Naive thymus-derived CD8-positive, alpha-beta T cell (primary cell): ENCODE data around the gene LYVE1. TPM values are rescaled to one million over a fixed set of nuclear protein-coding genes. Genes with fewer than 3 reads are reported as not detected.

Experiments
- ATAC-seq, 2 donors: fragments of 150-1000 bp; cut with Tn5 transposase in 1 of 2; sonication (Bioruptor Pico), chemical (Tn5 transposase) in 1 of 2; 1 replicate in 1 of 2; 2 replicates in 1 of 2; pipeline ENCODE4 v1.10.0; 2021; ENCODE audit warnings: mild to moderate bottlenecking in 2 of 2, moderate library complexity in 2 of 2
- POLR2A ChIA-PET: fragments of 350-600 bp; sonication (Branson Sonifier 250); formaldehyde crosslinking; loops from one replicate; lab custom pipeline; 2021; ENCODE audit warnings: antibody characterized with exemption; lab: Charles Lee
- DNase-seq, 10 donors: peaks; one replicate each; pipeline versions ENCODE4 v3.0.0 to v3.0.0-alpha.2; 2020 to 2022
- H3K27ac Mint-ChIP-seq, 10 donors: one replicate each; pipeline ENCODE4 v1.8.0; 2020 to 2022; ENCODE audit warnings: mild to moderate bottlenecking in 10 of 10, mixed read lengths in 10 of 10, moderate library complexity in 4 of 10, inconsistent platforms in 1 of 10
- H3K27me3 Mint-ChIP-seq, 5 donors: one replicate each; pipeline ENCODE4 v1.8.0; 2021 to 2022; ENCODE audit warnings: mixed read lengths in 5 of 5
- H3K36me3 Mint-ChIP-seq, 3 donors: one replicate each; pipeline ENCODE4 v1.8.0; 2020 to 2022; ENCODE audit warnings: mixed read lengths in 3 of 3, mild to moderate bottlenecking in 2 of 3, inconsistent platforms in 1 of 3
- H3K4me1 Mint-ChIP-seq, 4 donors: one replicate each; pipeline ENCODE4 v1.8.0; 2021 to 2022; ENCODE audit warnings: mixed read lengths in 4 of 4
- H3K4me3 Mint-ChIP-seq, 10 donors: one replicate each; pipeline ENCODE4 v1.8.0; 2020 to 2022; ENCODE audit warnings: mild to moderate bottlenecking in 10 of 10, mixed read lengths in 10 of 10, moderate library complexity in 6 of 10, inconsistent platforms in 1 of 10
- H3K9me3 Mint-ChIP-seq, 9 donors: one replicate each; pipeline ENCODE4 v1.8.0; 2020 to 2022; ENCODE audit warnings: mixed read lengths in 9 of 9, mild to moderate bottlenecking in 3 of 9, inconsistent platforms in 1 of 9, moderate library complexity in 1 of 9
- polyA plus RNA-seq, 3 donors: library from polyadenylated mRNA; unstranded; fragments of 300-500 nt; fragmentation: Illumina TruSeq; gene quantifications; one replicate each; pipeline ENCODE4 v1.2.3, GENCODE V29; 2021
- total RNA-seq, 8 experiments: library from RNA in 2 of 8; stranded (reverse) in 2 of 8; gene quantifications; one replicate each; pipeline ENCODE4 v1.2.3 and lab custom pipeline; 2021 to 2026

The LYVE1 gene
- total and polyA plus RNA-seq, 5 experiments from 2014 or later: not detected

DNA sequence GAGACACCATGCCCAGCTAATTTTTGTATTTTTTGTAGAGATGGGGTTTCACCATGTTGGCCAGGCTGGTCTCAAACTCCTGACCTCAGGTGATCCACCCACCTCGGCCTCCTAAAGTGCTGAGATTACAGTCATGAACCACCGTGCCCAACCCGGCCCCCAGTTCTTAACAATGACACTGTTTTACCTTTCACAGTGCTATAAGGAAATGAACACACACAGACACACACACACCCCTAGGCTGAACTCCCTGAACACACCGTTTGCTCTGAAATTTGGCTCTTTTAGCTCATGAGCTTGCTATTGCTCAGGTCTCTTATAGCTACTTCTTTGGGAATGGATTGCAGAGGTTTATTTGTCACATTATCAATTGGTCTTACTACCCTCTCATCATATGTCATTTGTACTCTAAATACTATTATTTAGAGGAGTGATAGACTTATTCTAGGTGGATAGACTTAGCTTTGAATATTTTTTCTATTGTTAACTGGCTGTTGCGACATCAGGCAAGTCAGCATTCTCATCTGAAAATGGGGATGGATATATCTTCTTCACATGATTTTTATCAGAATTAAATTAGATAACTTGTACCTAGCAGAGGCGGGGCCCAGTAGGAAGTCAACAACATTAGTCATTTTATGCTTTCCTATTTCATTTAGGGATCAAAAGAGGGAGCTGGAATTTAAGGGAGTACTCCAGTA is 2.1 kb downstream of the LYVE1 start:
- Mint-ChIP-seq H3K4me3 (no peak overlapping the region), H3K36me3 (no peaks in the 10 kb centered on the region), H3K27ac (no peak overlapping the region), H3K9me3 (no peaks in the 10 kb centered on the region), H3K4me1 (peaks cover 0 to 8% (median under 1%) of the 10 kb centered on the region in 4 donors), H3K27me3 (peaks cover 0 to 3% (median 0%) of the 10 kb centered on the region in 5 donors)
- POLR2A ChIA-PET: no interaction called here
- ATAC-seq (no peak), DNase-seq (no peak)

DNA sequence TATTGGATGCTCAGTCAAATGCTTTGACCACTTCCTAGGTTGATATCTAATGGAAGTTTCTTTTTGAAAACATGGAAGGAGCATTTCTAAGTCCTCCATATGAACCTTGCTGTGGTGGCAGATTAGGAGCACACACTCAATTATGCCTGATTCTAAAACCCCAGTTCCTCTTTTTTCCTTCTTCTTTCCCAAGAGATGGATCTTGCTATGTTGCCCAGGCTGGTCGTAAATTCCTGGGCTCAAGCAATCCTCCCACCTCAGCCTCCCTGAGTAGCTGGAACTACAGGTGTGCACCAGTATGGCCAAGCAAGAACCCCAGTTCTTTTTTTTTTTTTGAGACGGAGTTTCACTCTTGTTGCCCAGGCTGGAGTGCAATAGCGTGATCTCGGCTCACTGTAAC is 3.0 kb downstream of the LYVE1 start:
- ATAC-seq (no peak), DNase-seq (no peak)
- H3K9me3 Mint-ChIP-seq: no peaks in the 10 kb centered on the region
- peaks cover 0 to 8% (median 0%) of the 10 kb centered on the region in 4 donors for H3K4me1 Mint-ChIP-seq
- H3K36me3 Mint-ChIP-seq: no peaks in the 10 kb centered on the region
- no peak overlapping the region for H3K27ac Mint-ChIP-seq
- POLR2A ChIA-PET: interaction anchor here (1.2 kb wide), 1 partner anchor 9 kb away, joined by 3 read pairs; no protein-coding TSS in a partner anchor
- no peak overlapping the region for H3K4me3 Mint-ChIP-seq
- no peaks in the 10 kb centered on the region for H3K27me3 Mint-ChIP-seq

DNA sequence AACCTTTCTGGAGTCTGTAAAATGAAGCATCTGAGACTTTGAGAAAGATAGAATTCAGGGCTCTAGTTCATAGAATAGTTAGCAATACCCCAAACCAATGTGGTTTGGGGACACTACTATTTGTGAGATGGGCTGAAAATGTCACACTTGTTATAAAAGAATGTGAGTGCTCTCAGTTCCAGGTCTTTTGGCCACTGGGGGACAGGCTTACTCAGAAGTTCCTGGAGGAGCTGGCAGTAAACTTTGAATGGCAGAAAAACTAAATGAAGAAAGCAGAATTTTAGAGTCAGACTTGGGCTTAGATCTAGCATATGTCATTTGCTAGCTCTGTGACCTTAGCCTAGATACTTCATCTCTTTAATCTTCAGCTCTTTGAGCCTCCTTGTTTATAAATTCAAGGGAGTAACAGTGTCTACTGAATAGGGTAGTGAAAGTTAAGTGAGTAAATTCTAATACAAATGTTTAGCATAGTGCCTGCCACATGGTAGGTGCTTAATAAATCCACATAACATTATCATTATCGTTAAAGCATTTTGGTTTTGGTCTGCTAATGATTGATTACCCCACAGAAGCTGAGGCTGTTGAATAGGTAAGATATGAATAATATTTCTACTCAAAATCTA is 3.7 kb downstream of the LYVE1 start:
- Mint-ChIP-seq H3K27me3 (no peaks in the 10 kb centered on the region), H3K36me3 (no peaks in the 10 kb centered on the region), H3K9me3 (no peaks in the 10 kb centered on the region), H3K27ac (no peak overlapping the region), H3K4me3 (no peak overlapping the region), H3K4me1 (peaks cover 0 to 8% (median 0%) of the 10 kb centered on the region in 4 donors)
- DNase-seq (no peak), ATAC-seq (no peak)
- POLR2A ChIA-PET: interaction anchor here (1.2 kb wide), 1 partner anchor 9 kb away, joined by 3 read pairs; no protein-coding TSS in a partner anchor

DNA sequence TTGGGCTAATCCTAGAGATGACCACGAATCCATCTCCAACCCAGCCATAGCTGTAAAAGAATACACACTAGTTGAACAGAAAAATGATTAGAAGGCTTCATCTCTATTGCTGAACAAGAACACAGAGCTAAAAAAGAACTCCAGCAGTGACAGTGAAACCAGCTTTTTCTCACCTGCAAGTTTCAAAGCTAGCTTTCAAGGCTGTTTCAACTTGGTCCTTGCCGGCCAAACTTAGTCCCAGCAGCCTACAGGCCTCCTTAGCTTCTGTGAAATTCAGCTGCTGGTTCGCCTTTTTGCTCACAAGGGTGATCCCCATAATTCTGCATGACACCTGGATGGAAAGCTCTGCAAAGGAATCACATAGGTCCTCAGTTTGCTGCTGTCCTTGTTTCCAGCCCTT is 4.4 kb downstream of the LYVE1 start:
- ATAC-seq: no peak
- Mint-ChIP-seq H3K27me3 (no peaks in the 10 kb centered on the region), H3K4me3 (no peak overlapping the region), H3K4me1 (peaks cover 0 to 6% (median 0%) of the 10 kb centered on the region in 4 donors), H3K9me3 (no peaks in the 10 kb centered on the region), H3K36me3 (no peaks in the 10 kb centered on the region), H3K27ac (no peak overlapping the region)
- POLR2A ChIA-PET: no interaction called here
- DNase-seq: no peak

DNA sequence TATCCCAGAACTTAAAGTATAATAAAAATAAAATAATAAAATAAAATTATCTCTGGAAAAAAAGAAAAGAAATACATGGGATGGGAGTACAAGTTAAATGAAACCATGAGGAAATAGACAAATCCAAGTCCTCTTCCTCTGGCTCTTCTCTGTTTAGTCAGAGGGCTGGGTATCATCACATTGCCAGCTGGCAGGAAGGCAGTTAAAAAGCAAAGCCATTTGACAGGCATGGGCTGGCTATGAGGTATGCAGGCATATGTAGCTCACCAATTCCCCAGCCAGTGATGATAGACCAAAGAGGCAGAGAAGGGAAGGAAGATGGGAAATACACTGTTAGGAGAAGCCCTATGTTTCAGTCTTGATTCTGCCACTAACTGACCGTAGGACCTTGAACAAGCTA is 6.5 kb downstream of the LYVE1 start:
- ATAC-seq (no peak), DNase-seq (no peak)
- Mint-ChIP-seq H3K27me3 (peaks cover 0 to 5% (median 0%) of the 10 kb centered on the region in 5 donors), H3K9me3 (no peaks in the 10 kb centered on the region), H3K36me3 (no peaks in the 10 kb centered on the region), H3K4me3 (no peak overlapping the region), H3K4me1 (peaks cover 0 to 6% (median 0%) of the 10 kb centered on the region in 4 donors), H3K27ac (no peak overlapping the region)
- POLR2A ChIA-PET: no interaction called here

DNA sequence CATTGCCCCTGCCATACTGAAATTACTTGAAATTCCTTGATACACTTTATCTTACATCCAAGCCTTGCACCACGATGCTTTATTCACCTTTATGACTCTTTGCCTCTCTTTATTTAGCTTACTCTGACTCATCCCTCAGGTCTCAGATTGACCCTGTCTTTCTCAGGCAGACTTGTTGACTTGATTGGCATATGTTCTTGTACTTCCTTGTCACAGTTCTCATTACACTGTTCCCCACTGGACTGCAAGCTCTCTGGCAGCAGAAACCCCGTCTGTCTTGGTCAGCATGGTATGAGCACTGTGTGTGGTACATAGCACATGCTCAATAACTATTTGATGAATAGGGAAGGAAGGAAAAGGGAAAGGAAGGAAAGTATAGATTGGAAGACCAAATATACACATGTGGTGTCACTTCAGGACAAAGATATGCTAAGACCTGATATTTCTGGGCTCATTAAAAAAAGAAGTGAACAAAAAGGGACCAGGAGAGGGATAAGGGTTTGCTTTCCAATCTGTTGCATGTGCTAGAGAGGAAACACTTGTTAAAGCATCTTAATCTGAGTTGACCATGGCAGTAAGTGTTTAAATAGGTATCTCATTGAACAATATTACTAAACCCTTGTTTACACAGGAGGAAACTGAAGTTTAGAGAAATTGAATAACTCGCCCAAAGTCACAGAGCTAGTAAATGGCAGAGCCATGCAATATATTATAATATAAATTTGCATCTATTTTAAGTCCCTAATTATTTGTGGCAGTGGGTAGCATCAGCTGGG is 7.2 kb downstream of the LYVE1 start:
- POLR2A ChIA-PET: no interaction called here
- Mint-ChIP-seq H3K4me1 (peaks cover 0 to 7% (median 0%) of the 10 kb centered on the region in 4 donors), H3K9me3 (no peaks in the 10 kb centered on the region), H3K27ac (no peak overlapping the region), H3K36me3 (no peaks in the 10 kb centered on the region), H3K4me3 (no peak overlapping the region), H3K27me3 (peaks cover 0 to 9% (median 2%) of the 10 kb centered on the region in 5 donors)
- no peak for DNase-seq
- no peak for ATAC-seq

DNA sequence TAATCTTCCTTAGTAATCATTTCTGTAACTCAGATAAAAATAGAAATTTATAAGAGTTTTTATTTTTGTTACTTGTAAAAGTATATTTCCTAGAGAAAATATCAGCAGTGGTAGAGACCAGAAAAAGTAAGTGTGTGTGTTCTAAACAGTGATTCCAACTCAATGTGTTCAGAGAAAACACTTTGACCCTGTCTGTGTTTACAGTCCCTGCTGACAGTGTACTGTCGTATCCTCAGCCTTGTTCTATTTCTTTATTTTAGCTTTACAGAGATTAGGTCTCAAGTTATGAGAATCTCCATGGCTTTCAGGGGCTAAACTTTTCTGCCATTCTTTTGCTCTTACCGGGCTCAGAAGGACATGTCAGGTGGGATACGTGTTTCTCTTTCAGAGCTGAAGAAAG is 10.2 kb downstream of the LYVE1 start:
- H3K4me3 Mint-ChIP-seq: no peak overlapping the region
- ATAC-seq (no peak), DNase-seq (no peak)
- H3K36me3 Mint-ChIP-seq: no peaks in the 10 kb centered on the region
- POLR2A ChIA-PET: no interaction called here
- no peaks in the 10 kb centered on the region for H3K9me3 Mint-ChIP-seq
- H3K27me3 Mint-ChIP-seq: peaks cover 0 to 9% (median 4%) of the 10 kb centered on the region in 5 donors
- no peak overlapping the region for H3K27ac Mint-ChIP-seq
- H3K4me1 Mint-ChIP-seq: peaks cover 0 to 1% (median 0%) of the 10 kb centered on the region in 4 donors

DNA sequence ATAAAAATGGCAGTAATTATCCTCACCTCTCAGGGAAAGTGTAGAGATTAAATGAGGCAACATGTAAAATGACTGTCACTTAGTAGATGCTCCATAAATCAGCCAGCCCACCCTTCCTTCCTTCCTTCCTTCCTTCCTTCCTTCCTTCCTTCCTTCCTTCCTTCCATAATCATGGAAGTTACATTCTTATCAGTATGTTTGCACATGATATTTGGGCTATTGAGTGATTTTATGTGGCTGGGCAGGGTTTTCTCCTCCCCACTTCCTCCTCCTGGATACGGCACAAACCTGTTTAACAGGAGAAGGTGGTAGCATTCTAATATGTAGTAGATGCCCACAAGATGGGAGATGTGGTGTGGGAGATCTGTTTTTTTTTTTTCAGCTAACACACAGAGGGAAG is 11.9 kb downstream of the LYVE1 start:
- H3K27ac Mint-ChIP-seq: no peak overlapping the region
- peaks cover 0 to 9% (median 7%) of the 10 kb centered on the region in 9 donors for H3K9me3 Mint-ChIP-seq

DNA sequence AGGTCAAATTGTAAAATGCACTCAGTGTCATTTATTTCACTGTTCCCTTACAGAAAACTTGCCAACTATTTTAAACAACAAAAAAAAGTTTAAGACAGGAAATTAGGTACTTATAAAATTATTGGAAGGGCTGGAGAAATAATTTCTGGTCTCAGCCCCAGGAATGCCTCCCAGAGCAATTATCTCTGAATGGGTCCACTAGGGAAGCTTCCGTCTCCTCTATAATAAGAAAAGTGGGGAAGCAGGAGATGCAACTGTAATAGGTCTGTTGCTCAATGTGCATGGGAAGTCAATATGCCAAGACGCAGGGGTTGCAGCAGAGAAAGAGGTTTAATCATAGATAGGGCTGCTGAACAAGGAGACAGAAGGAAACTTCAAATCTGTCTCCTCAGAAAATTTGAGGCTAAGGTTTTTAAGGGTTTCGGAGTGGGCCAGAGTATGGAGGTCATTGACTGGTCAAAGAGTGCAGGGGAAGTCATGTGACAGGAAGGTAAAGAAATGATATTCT is 16.6 kb downstream of the LYVE1 start:
- H3K4me3 Mint-ChIP-seq: no peak overlapping the region
- POLR2A ChIA-PET: no interaction called here
- peaks cover 0 to 17% (median 9%) of the 10 kb centered on the region in 5 donors for H3K27me3 Mint-ChIP-seq
- ATAC-seq (no peak), DNase-seq (no peak)
- no peak overlapping the region for H3K27ac Mint-ChIP-seq
- peaks cover 0 to 17% (median 10%) of the 10 kb centered on the region in 9 donors for H3K9me3 Mint-ChIP-seq
- H3K4me1 Mint-ChIP-seq: peaks cover 0 to 1% (median 0%) of the 10 kb centered on the region in 4 donors
- H3K36me3 Mint-ChIP-seq: peaks cover 0 to 13% (median 2%) of the 10 kb centered on the region in 3 donors

More for the DNA sequence above, 11.9 kb downstream of the LYVE1 start:
- POLR2A ChIA-PET: interaction anchor here (0.7 kb wide), 1 partner anchor 9 kb away, joined by 3 read pairs; no protein-coding TSS in a partner anchor
- ATAC-seq: no peak
- Mint-ChIP-seq H3K4me3 (no peak overlapping the region), H3K36me3 (peaks cover 0 to 5% (median 2%) of the 10 kb centered on the region in 3 donors), H3K4me1 (peaks cover 0 to 1% (median 0%) of the 10 kb centered on the region in 4 donors), H3K27me3 (peaks cover 0 to 13% (median 9%) of the 10 kb centered on the region in 5 donors)
- DNase-seq: no peak

DNA sequence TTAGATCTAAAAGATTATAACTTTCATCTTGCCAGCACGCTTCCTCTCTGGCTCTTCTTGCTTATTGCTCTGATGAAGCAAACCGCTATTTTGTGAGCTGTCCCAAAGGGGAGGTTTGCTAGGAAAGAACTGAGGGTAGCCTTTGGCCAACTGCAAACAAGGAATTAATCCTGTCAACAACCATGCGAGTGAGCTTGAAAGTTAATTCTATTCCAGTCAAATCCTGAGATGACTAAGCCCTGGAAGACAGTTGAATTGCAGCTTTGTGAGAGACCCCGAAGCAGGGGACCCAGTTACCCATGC is 17.2 kb downstream of the LYVE1 start:
- ATAC-seq (no peak), DNase-seq (no peak)
- Mint-ChIP-seq H3K27me3 (peaks cover 0 to 13% (median 9%) of the 10 kb centered on the region in 5 donors), H3K4me3 (no peak overlapping the region), H3K36me3 (peaks cover 0 to 13% (median 2%) of the 10 kb centered on the region in 3 donors), H3K9me3 (peaks cover 0 to 17% (median 10%) of the 10 kb centered on the region in 9 donors), H3K27ac (no peak overlapping the region), H3K4me1 (peaks cover 0 to under 1% (median 0%) of the 10 kb centered on the region in 4 donors)
- POLR2A ChIA-PET: no interaction called here

DNA sequence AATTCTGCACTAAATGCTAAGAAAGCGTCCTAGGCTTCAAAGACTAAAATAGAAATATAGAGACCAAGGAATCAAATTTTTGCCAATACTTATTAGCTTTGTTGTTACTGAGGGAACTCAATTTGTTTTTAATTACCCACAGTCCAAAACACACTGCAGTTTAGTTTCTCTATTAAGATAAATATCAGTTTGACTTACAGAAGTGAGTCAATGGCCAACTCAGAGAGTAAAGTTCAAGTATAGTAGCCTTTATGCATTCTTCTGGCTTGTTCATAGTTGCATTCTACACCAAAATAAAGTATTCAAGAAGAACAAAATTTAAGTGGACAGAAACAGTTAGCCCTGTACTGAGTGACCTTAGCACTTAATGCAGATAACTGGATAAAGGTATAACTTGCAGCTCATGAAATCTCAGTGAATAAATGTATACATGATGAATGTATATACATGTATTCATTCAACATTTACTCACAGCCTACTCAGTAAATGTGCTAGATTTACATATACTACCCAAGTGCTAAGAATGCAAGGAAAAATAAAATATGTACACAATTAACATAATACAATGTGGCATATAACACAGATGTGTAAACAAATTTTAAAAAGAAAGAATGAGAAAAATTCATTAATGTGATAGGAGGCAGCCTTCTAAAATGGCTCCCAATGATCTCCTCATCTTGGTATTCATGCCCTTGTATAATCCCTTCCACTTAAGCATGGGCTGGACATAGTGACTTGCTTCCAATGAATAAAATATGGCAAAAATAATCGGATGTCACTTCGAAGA is 17.8 kb downstream of the LYVE1 start:
- Mint-ChIP-seq H3K27me3 (peaks cover 0 to 13% (median 7%) of the 10 kb centered on the region in 5 donors), H3K9me3 (peaks cover 0 to 17% (median 10%) of the 10 kb centered on the region in 9 donors), H3K36me3 (peaks cover 0 to 13% (median 2%) of the 10 kb centered on the region in 3 donors), H3K4me3 (no peak overlapping the region), H3K4me1 (peaks cover 0 to 4% (median 0%) of the 10 kb centered on the region in 4 donors), H3K27ac (no peak overlapping the region)
- no peak for DNase-seq
- POLR2A ChIA-PET: no interaction called here
- no peak for ATAC-seq
